MCF 10A (cell line): ENCODE data around the gene EMX1. TPM values are rescaled to one million over a fixed set of nuclear protein-coding genes. Genes with fewer than 3 reads are reported as not detected.

Source experiments
- BruUV-seq: library from RNA; stranded (reverse); fragments of 400-500 nt; replicated peaks from 2 replicates; lab custom pipeline; 2021; lab: Mats Ljungman, UMichigan
- CTCF ChIA-PET: fragments of 300-600 bp; sonication (Branson Sonifier 250); formaldehyde crosslinking; extraction: SDS; loops from one replicate; lab custom pipeline; 2021; ENCODE audit warnings: antibody characterized with exemption, inconsistent platforms; lab: Yijun Ruan, JAX
- POLR2A ChIA-PET: fragments of 300-600, 350-650 bp; sonication (Branson Sonifier 250); formaldehyde crosslinking; extraction: SDS; loops from one replicate; lab custom pipeline; 2020; ENCODE audit warnings: antibody characterized with exemption, inconsistent platforms; lab: Yijun Ruan, JAX
- DNase-seq: peaks from one replicate; pipeline ENCODE4 v3.0.0-alpha.2; 2018; ENCODE audit not compliant: unreplicated experiment
- H3K27ac Mint-ChIP-seq: one replicate; pipeline ENCODE4 v1.8.0; 2022; ENCODE audit warnings: mild to moderate bottlenecking, low read depth, mixed read lengths; ENCODE audit not compliant: unreplicated experiment
- H3K27me3 Mint-ChIP-seq: one replicate; pipeline ENCODE4 v1.8.0; 2022; ENCODE audit warnings: mixed read lengths; ENCODE audit not compliant: insufficient read depth, unreplicated experiment
- H3K36me3 Mint-ChIP-seq: one replicate; pipeline ENCODE4 v1.8.0; 2022; ENCODE audit warnings: mild to moderate bottlenecking, moderate library complexity, mixed read lengths; ENCODE audit not compliant: insufficient read depth, unreplicated experiment
- H3K4me1 Mint-ChIP-seq: one replicate; pipeline ENCODE4 v1.8.0; 2022; ENCODE audit warnings: mixed read lengths; ENCODE audit not compliant: insufficient read depth, unreplicated experiment
- H3K4me3 Mint-ChIP-seq: one replicate; pipeline ENCODE4 v1.8.0; 2022; ENCODE audit warnings: mild to moderate bottlenecking, moderate library complexity, mixed read lengths; ENCODE audit not compliant: unreplicated experiment
- H3K9me3 Mint-ChIP-seq: one replicate; pipeline ENCODE4 v1.8.0; 2022; ENCODE audit warnings: mixed read lengths; ENCODE audit not compliant: unreplicated experiment
- intact Hi-C: fragments of 100-400 bp; cut with micrococcal nuclease; formaldehyde crosslinking; loops from 2 replicates; pipeline ENCODE4 v1.14.1; 2022
- total RNA-seq: library from RNA; stranded (reverse); gene quantifications from 2 replicates; pipeline ENCODE4 v1.2.3, GENCODE V29; 2022
- TF ChIP-seq, protein P1 (sequence below): fragments of 200-600 bp; IDR thresholded peaks from one replicate; pipeline ENCODE4 v1.8.0; 2022; ENCODE audit warnings: antibody characterized with exemption, mild to moderate bottlenecking; ENCODE audit not compliant: unreplicated experiment

The EMX1 gene
- total RNA-seq, 1 experiment from 2014 or later, result not detected

DNA sequence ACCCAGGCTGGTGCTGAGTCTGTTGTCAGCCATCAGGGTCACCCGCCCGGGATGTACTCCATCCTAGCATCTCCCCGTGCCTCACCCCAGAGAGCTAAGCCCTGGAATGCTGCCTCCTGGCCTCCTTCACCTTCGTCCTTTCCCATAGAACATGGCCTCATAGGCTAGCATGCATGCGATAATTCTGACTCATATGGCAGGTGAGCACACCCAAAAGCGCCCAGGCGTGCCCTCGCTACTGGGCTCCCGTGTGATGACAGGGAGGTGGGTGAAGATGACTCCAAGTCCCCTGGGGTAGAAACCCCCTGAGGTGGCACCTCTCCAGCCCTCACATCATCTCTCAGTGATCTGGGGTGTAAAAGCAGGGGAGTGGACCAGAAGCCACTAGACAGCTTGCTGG, 22.8 kb upstream of the EMX1 start:
- no peak for DNase-seq
- Mint-ChIP-seq H3K9me3 (no peaks in the 10 kb centered on the region), H3K4me3 (no peak overlapping the region), H3K36me3 (peaks cover 8% of the 10 kb centered on the region), H3K27me3 (no peaks in the 10 kb centered on the region), H3K27ac (no peak overlapping the region), H3K4me1 (peaks cover 14% of the 10 kb centered on the region)
- intact Hi-C loops, result loop anchor here (5.0 kb wide), 1 partner anchor 178 kb away; the partner anchor contains the start of gene SFXN5
- BruUV-seq, result no TSS peak
- POLR2A ChIA-PET, result interaction anchor here (0.6 kb wide), 1 partner anchor 79 kb away, joined by 3 read pairs; no protein-coding TSS in a partner anchor
- TF ChIP-seq, protein P1, sequence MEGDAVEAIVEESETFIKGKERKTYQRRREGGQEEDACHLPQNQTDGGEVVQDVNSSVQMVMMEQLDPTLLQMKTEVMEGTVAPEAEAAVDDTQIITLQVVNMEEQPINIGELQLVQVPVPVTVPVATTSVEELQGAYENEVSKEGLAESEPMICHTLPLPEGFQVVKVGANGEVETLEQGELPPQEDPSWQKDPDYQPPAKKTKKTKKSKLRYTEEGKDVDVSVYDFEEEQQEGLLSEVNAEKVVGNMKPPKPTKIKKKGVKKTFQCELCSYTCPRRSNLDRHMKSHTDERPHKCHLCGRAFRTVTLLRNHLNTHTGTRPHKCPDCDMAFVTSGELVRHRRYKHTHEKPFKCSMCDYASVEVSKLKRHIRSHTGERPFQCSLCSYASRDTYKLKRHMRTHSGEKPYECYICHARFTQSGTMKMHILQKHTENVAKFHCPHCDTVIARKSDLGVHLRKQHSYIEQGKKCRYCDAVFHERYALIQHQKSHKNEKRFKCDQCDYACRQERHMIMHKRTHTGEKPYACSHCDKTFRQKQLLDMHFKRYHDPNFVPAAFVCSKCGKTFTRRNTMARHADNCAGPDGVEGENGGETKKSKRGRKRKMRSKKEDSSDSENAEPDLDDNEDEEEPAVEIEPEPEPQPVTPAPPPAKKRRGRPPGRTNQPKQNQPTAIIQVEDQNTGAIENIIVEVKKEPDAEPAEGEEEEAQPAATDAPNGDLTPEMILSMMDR, result no peak
- CTCF ChIA-PET, result interaction anchor here (0.6 to 6.4 kb wide), 9 partner anchors 15 to 321 kb away, joined by 3 to 90 read pairs (median 6); no protein-coding TSS in a partner anchor

DNA sequence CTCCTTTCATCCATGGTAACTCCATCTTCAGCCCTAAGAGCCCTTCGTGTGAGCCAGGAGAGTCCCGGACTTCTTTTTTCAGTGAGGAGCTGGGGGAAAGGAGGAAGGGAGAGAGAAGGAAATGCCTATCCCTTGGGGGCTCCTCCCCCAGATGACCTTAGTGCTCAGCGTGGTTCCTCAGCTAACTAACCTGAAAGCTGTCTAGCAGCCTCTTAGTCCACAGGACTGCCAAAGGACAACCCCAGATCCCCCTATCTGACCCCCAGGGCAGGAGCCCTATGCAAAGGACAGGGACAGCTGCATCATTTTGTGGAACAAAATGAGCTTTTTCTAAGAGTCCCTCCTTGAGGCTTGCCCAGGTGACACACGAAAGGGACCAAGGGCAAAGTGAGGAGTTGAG, 22.2 kb upstream of the EMX1 start:
- no peaks in the 10 kb centered on the region for H3K9me3 Mint-ChIP-seq
- ChIA-PET POLR2A (interaction anchor here (0.7 kb wide), 1 partner anchor 69 kb away, joined by 3 read pairs; no protein-coding TSS in a partner anchor), CTCF (interaction anchor here (0.5 to 6.4 kb wide), 8 partner anchors 17 to 283 kb away, joined by 3 to 90 read pairs (median 6); no protein-coding TSS in a partner anchor)
- H3K27me3 Mint-ChIP-seq, result no peaks in the 10 kb centered on the region
- intact Hi-C loops, result no loop called here
- no peak overlapping the region for H3K4me3 Mint-ChIP-seq
- no TSS peak for BruUV-seq
- TF ChIP-seq, protein P1, result no peak
- no peak for DNase-seq
- H3K4me1 Mint-ChIP-seq, result peaks cover 8% of the 10 kb centered on the region
- H3K36me3 Mint-ChIP-seq, result peaks cover 2% of the 10 kb centered on the region
- no peak overlapping the region for H3K27ac Mint-ChIP-seq

DNA sequence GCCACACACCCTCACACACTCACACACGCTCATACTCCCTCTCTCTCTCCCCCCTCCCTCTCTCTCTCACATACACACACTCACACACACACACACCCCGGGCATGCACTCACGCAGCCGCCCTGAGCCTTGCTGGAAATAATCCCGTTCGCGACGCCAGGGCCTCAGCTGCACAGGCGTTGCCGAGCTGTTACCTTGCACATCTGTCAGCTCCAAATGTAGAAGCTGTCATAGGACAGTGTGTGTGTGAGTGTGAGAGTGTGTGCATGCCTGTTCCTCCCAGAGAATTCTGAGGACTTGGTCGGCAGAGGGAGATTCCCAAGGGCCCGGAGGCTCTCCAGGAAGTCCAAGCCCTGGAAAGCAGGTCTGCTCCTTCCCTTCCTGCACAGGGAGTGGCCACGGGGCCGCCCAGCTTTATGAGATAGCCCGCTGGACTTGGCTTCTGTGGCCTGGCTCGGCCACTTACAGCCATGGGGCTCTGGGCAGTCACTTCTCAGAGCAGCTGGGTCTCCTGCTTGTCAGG, 21.5 kb upstream of the EMX1 start:
- CTCF ChIA-PET, result interaction anchor here (0.6 to 6.4 kb wide), 13 partner anchors 8 to 317 kb away, joined by 3 to 90 read pairs (median 4); partner anchors contain the start of gene SPR
- no peak overlapping the region for H3K4me3 Mint-ChIP-seq
- H3K9me3 Mint-ChIP-seq, result no peaks in the 10 kb centered on the region
- TF ChIP-seq, protein P1, result no peak
- intact Hi-C loops, result no loop called here
- H3K4me1 Mint-ChIP-seq, result peaks cover 8% of the 10 kb centered on the region
- BruUV-seq, result no TSS peak
- no peak overlapping the region for H3K27ac Mint-ChIP-seq
- peaks cover 5% of the 10 kb centered on the region for H3K27me3 Mint-ChIP-seq
- DNase-seq, result no peak
- POLR2A ChIA-PET, result interaction anchor here (0.5 to 0.6 kb wide), 2 partner anchors 10 to 70 kb away, joined by 3 read pairs; partner anchors contain the start of gene EXOC6B
- H3K36me3 Mint-ChIP-seq, result peaks cover 1% of the 10 kb centered on the region

DNA sequence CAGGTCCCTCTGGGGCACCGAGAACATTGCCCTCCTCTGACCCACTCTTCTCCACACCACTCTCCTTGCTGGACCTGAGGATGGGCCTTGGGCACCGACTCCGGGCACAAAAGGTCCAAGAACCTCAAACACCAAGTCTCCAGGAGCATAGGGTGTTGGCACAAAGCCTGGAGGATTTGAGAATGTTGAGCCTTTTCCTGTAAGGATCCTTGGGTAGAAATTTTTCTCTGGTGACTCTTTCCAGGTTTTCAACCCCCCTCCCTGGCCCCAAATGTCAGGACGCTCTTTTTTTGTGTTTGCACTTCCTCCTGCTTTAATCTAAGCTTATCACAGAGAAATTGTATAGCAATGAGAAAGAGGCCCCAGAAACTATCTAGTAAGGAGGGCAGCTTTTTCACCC, 20.9 kb upstream of the EMX1 start:
- CTCF ChIA-PET, result interaction anchor here (0.6 to 1.3 kb wide), 7 partner anchors 9 to 316 kb away, joined by 3 to 5 read pairs (median 3); partner anchors contain the start of gene SPR
- intact Hi-C loops, result no loop called here
- Mint-ChIP-seq H3K36me3 (peaks cover 7% of the 10 kb centered on the region), H3K27me3 (peaks cover 11% of the 10 kb centered on the region), H3K4me3 (no peak overlapping the region), H3K4me1 (peaks cover 8% of the 10 kb centered on the region), H3K9me3 (no peaks in the 10 kb centered on the region), H3K27ac (no peak overlapping the region)
- no TSS peak for BruUV-seq
- POLR2A ChIA-PET, result interaction anchor here (0.5 to 0.6 kb wide), 2 partner anchors 10 to 70 kb away, joined by 3 read pairs; partner anchors contain the start of gene EXOC6B
- DNase-seq, result no peak
- TF ChIP-seq, protein P1, result no peak
